ENCODE results near the gene MAEL.

MAEL gene

GRCh38 chr1:166988974-166989515 lies at the start of gene MAEL:
MAEL (plus strand) TSS chr1:166989280; CDS start chr1:166989353, 73 bp downstream.
- DNase-seq = no peak

GRCh38 chr1:166939741-166940375 lies 49.2 kb upstream of the MAEL start:
- no peak for DNase-seq

DNA sequence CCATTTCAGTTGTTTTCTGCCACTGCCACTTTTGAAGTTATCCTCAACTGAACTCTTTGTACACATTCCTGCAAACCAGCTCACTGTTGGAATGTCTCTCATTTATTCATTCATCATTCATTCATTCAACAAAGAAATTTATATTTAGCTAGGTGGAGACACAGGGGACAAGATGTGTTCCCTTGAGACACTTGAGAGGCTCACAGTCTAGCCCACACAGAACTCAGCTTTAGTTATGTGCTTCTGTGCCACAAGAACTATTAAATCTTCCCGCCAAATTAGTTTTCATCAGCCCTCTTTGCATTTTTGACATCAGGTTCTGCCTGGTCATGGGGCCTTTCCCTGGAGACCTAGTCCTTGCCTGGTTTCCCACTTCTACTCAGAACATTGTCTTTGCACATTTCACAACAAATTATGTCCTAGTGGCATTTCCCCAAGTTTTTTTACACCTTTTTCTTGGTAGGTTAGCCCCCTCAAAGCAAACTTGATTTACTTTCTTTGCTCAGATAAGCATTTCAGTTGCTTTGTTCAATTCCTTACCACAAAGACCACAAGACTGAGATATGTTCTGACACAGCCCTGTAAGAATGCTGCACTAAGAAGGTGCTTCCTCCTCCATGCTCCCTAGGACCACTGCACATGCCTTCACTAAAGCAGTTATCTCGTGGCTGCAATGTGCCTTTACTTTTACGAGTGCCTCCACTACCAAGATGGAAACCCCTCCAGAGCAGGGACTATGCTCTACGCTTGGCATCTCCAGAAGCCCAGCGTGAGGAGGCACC lies 44.7 kb upstream of the MAEL start:
- DNase-seq = no peak

DNA sequence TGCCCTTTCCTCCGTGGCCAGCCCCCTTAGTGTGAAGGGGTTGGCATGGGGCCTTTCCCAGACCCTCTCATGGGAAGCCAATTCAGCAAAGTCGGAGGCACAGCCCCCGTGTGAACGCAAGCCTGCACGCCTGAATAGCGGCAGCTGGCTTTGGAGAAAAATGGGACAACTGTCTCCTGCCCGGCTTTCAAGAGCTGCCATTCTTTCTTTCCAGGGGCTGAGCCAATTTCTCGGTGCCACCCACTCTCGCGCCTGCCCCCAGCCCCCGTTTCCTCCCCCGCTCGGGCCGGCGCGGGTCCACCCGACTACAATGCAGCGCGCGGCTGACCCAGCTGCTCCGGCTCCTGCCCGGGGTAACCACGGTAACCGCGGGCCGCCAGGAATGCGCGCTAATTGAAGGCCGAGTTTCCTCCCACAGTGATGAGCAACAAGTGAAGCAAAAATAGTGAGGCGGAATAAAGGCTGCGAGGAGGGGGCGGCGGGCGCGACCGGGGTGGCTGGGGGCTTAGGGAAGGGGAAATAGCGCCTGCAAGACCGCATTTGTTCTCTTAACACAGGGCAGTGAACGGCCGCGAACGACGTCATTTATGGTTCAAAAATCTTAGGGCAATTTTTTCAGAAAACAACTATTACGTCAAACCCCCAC lies 41.6 kb upstream of the MAEL start:
- no peak for DNase-seq

DNA sequence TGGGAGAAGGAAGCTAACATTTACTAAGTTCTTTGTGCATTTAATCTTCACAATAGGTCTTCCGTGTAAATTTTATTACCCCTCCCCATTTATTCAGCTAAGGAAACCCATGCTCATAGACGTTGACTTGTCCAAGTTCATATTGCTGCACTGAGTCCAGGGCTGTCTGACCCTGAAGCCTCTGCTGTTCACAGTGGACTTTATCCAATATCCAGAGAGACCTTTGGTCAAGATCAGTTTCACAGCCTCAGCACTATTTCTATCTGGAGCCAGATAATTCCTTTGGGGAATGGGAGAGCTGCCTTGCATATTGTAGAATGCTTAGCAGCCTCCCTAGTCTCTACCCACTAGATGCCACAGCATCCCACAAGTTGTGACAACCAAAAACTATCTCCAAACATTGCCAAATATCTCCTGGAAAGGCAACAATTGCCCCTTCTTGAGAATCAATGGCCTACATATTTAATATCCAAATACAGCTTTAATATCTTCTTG lies 40.2 kb upstream of the MAEL start:
- no peak for DNase-seq

DNA sequence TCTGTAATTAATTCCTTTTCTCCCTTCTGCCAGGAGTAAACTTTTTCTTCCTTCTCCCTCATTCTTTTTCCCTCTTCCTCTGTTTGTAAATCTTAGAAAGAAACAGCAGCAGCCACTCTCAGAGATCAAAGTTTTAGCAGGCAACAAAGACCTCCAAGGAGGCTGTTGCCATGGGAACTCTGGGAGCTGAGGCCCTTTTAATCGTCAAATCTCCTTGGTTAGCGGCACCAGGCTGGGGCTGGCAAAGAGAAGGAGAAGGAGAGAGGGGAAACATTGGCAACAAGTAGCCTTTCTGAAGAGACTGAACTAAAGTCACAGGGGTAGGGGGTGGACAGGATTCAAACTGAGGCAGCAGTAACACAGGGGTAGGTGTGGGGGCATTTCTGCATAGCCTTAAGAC lies 38.9 kb upstream of the MAEL start:
- DNase-seq = no peak

DNA sequence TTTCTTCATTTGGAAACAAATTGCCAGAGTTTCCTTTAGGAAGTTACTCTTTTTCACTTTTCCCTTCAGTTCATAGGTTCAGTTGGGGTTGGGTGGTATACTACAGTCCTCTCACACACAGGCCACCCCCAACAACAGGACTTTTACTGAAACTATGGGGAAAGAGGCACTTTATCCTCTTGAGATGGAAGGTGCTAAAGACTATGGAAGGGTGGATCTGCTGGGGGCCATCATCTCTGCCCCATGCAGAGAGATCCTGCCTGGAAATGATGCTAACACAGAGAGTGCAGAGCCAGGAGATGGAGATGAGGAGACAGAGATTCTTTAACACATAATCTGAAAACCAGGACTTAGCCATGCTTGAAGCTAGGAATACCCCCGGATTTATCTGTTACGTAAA lies 38.0 kb upstream of the MAEL start:
- DNase-seq = no peak

GRCh38 chr1:166952002-166952746 lies 36.9 kb upstream of the MAEL start:
- DNase-seq = no peak

DNA sequence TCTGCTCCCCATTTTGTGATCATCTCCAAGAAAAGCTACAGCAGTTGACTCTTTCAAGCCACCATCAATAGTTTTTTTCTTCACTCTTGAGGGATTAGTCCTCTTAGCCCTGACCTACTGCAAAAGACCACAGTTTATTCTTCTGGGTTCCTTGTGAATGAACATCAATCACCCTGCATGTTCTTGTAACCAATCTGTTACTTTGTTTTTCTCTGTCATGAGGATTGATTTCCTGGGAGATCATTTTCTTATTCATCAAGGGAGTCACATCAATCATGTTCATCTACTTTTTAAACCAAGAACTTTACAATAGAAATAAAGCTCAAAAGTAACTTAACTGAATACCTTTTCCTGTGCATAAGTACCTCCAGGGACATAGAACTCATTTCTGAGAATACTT lies 35.6 kb upstream of the MAEL start:
- DNase-seq = no peak

- no peak for DNase-seq
Observed at GRCh38 chr1:166956057-166956850, 32.8 kb upstream of the MAEL start.

DNA sequence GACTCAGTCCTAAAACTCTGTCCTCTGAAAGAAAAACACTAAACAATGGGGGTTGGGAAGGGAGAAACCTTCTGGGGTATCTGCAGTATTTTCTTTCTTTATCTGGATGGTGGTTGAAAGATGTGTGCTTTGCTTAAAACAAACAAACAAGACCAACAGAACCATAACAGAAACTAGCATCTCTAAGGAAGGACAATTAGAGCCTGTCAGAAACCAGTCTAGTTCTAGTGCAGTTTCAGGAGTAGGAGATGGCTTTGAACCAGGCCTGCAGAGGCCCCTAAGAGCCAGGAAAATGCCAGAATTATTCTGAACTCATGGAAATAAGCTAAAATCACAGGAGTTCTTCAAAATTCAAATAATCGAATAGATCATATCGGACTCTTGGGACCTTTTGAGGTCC lies 32.2 kb upstream of the MAEL start:
- DNase-seq = no peak

- DNase-seq = no peak
Observed at GRCh38 chr1:166960858-166961474, 28.1 kb upstream of the MAEL start.

DNA sequence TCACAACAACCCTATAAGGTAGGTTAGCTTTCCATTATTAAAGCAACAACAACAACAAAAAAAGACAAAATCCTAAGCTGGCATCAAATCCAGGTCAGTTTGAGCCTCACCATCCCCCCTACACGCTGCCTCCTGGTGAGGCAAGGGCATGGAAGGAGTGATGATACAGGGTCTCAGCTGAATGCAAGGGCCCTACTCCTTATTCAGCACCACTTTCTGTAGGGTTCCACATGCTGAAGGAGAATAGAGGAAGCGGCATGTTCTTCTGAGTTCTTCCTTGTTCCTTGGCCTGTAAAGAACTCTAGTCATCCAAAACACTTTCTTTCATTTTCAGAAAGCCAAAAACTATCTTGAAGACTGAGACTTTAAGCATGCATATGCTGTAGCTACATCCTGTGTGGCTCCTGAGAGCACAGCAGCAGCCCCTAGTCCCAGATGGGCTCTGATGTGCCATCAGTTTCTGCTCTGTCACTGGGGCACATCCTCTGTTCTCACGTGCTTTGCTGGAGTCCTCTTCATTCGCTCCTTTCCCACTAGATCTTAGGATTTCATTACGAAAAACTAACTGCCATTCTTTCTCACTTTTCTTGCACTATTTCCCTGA lies 19.9 kb upstream of the MAEL start:
- DNase-seq = no peak

DNA sequence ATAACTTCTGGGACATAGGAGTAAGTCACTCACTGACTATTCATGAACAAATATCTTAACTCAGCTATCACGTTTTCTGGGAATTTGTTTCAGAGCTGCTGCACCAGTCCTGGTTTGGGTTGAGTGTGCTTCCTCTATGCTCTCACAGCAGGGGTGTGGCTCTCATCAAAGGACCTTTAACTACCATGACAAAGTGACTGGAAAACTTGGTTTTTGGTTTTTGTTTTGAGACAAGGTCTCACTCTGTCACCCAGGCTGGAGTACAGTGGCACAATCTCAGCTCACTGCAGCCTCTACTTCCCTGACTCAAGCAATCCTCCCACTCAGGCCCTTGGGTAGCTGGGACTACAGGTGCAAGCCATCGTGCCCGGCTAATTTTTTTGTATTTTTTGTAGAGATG lies 17.8 kb upstream of the MAEL start:
- DNase-seq = no peak

DNA sequence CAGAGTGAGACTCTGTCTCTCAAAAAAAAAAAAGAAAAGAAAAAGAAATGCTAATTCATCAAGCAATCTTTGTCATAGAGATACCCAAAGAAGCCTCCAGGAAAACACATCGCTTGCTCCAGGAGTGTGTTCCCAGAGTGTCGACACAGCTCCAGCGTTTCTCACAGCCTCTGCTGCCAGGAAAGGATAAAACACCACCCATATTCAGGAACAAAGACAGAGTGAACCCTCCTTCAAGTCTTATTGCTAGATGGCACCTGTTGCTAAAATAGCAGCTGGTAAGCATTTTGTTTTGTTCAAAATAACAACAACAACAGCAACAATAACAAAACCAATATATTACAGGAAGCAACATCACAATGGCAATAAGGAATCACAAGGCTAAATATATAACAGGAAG lies 16.9 kb upstream of the MAEL start:
- DNase-seq = no peak

DNA sequence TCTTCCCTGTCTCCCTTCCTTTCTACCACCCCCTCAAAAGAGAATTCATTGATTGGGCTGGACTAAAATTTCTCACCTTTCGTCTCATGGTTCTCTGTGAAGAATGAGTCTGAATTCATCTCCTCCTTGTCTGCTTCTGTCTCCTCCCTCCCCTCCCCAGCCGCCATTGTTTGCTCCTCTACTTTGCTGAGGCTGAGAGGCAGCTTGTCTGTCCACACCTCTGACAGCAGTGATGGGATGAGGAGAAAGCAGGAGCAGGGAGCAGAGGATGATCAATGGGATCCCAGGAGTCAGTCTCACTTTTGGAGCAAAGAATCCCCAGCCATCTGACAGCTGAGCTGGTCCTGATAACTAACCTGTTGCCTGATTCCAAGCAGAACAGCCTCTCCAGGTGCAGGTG lies 16.3 kb upstream of the MAEL start:
- no peak for DNase-seq

- DNase-seq = peak; percentile 52 to 54
Observed at GRCh38 chr1:166974647-166975345, 14.3 kb upstream of the MAEL start.

- peak; percentile 67 to 73 for DNase-seq
Observed at GRCh38 chr1:166975361-166976129, 13.5 kb upstream of the MAEL start, which contains the start of gene ILDR2. ILDR2 (minus strand) TSS chr1:166975540; CDS start chr1:166975268, 272 bp downstream.

- DNase-seq = no peak
Observed at GRCh38 chr1:166977951-166978350, 11.1 kb upstream of the MAEL start.

- no peak for DNase-seq
Observed at GRCh38 chr1:166978821-166979220, 10.3 kb upstream of the MAEL start.
